Brain microvascular endothelial cell (primary cell): ENCODE measurements around the gene DAPK1.

Source experiments
- DNase-seq: peaks from one replicate; pipeline ENCODE4 v3.0.0-alpha.2; 2020
- H3K27ac ChIP-seq: fragments of 250-450 bp; sonication (Bioruptor Pico); 2 replicates; pipeline ENCODE4 v1.5.1; 2020; ENCODE audit warnings: mild to moderate bottlenecking, moderate library complexity
- H3K27me3 ChIP-seq: fragments of 250-450 bp; sonication (Bioruptor Pico); replicated peaks from 2 replicates; pipeline ENCODE4 v1.5.1; 2020; ENCODE audit warnings: mild to moderate bottlenecking
- H3K36me3 ChIP-seq: fragments of 250-450 bp; sonication (Bioruptor Pico); replicated peaks from 2 replicates; pipeline ENCODE4 v1.5.1; 2020; ENCODE audit warnings: mild to moderate bottlenecking
- H3K4me3 ChIP-seq: 2 replicates; pipeline ENCODE4 v1.5.1; 2011; ENCODE audit warnings: low read depth, mild to moderate bottlenecking, control low read depth, low read length, moderate library complexity
- in situ Hi-C: cut with HindIII; loops from 2 replicates; pipeline ENCODE4 v1.10.0; 2017; ENCODE audit warnings: low sequenced_read_pairs, low pct_ligation_motif_present
- TF ChIP-seq, protein P1 (sequence below): IDR thresholded peaks from 2 replicates; pipeline ENCODE4 v1.5.1; 2011; ENCODE audit warnings: low read depth, mild to moderate bottlenecking, moderate library complexity, low read length, control low read depth, inconsistent platforms; ENCODE audit errors: missing control alignments

DAPK1 gene

DNA sequence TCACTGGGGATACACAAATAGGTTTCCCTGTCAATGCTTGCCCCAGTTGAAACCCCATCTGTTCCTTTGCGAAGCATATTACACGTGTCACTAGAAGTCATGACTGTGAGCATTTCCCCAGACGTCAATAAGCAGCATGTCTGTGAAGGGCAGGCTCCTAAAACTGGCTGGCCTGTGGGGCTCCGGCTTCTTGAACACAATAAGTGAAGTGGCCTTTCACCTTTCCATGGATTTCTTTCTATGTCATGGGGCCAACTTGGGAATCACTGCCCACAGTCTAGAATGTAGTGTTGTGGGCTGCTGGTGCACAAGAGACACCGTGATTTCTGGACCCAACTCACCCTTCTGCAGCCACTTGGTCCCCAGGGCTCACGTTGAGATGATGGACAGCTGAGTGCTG lies 167.8 kb downstream of the DAPK1 start:
- Histone ChIP-seq H3K27me3 (no peaks in the 10 kb centered on the region), H3K4me3 (no peak overlapping the region), H3K27ac (no peak overlapping the region), H3K36me3 (no peaks in the 10 kb centered on the region)
- in situ Hi-C loops = loop anchor here (25.0 kb wide), 1 partner anchor 328 kb away; no protein-coding TSS in a partner anchor
- no peak for DNase-seq
- TF ChIP-seq, protein P1, sequence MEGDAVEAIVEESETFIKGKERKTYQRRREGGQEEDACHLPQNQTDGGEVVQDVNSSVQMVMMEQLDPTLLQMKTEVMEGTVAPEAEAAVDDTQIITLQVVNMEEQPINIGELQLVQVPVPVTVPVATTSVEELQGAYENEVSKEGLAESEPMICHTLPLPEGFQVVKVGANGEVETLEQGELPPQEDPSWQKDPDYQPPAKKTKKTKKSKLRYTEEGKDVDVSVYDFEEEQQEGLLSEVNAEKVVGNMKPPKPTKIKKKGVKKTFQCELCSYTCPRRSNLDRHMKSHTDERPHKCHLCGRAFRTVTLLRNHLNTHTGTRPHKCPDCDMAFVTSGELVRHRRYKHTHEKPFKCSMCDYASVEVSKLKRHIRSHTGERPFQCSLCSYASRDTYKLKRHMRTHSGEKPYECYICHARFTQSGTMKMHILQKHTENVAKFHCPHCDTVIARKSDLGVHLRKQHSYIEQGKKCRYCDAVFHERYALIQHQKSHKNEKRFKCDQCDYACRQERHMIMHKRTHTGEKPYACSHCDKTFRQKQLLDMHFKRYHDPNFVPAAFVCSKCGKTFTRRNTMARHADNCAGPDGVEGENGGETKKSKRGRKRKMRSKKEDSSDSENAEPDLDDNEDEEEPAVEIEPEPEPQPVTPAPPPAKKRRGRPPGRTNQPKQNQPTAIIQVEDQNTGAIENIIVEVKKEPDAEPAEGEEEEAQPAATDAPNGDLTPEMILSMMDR = no peak

DNA sequence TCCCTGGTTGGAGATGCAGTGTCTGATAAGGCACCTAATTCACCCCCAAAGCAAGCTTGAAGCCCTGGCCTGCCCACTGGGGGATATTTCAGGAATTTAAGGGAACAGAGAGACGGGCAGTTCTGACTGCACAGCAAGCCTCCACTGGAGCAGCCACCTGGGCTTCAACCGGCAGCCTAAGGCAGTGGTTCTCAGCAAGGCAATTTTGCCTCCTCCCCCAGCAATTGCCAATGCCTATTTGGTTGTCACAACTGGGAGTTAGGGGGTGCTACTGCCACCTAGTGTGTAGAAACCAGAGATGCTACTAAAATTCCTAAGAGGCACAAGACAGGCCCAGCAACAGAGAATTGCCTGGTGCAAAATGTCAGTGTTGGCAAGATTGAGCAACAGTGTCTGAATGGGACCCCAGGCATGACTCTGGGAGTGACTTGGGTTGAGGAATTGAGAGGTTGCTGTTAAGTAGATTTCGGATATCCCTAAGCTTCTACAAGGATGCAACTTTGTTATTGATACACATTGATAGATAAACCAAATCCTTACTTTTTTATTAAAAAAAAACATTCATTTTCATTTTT lies 169.6 kb downstream of the DAPK1 start:
- TF ChIP-seq, protein P1 = peak; percentile 29
- H3K36me3 ChIP-seq = no peaks in the 10 kb centered on the region
- no peak for DNase-seq
- in situ Hi-C loops = loop anchor here (25.0 kb wide), 1 partner anchor 330 kb away; no protein-coding TSS in a partner anchor
- no peaks in the 10 kb centered on the region for H3K27me3 ChIP-seq
- no peak overlapping the region for H3K27ac ChIP-seq
- H3K4me3 ChIP-seq = no peak overlapping the region

DNA sequence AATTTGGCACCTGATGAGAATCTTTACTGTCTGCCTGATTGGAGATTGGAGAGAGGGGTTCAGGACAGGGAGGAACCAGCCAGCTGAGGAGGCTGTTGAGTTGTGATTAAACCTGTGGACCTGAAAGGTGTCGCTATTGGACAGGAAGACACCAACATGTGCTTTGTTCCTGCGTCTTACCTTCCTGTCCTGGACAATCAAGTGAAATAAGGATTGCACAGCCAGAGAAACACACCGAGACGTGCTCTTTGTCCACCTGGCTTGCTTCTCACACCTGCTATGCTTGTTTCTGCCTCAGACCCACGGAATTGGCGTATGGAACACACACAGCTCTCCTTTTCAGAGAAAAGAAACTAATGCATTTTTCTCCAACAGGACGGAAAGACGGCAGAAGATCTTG lies 170.6 kb downstream of the DAPK1 start:
- TF ChIP-seq, protein P1 = no peak
- no peaks in the 10 kb centered on the region for H3K36me3 ChIP-seq
- no peak overlapping the region for H3K4me3 ChIP-seq
- no peak for DNase-seq
- no peaks in the 10 kb centered on the region for H3K27me3 ChIP-seq
- H3K27ac ChIP-seq = no peak overlapping the region
- in situ Hi-C loops = loop anchor here (25.0 kb wide), 1 partner anchor 331 kb away; no protein-coding TSS in a partner anchor

DNA sequence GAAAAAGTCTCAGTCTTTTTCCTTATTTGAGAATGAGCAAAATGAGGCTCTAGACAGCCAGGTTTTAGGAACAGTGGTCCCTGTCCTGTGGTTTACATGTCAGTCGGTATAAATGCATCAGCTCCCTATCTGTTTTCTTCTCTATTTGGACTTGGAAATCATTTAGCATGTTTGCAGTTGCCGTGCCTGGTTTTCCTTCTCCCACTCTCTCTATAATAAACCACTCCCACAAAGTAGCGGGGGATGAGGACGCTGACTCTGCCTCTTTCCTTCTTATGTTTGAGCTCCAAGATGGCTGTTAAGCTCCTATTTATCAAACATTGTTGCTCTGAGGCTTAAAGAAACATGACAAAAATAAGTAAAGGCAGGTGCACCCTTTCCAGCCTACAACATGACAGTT lies 171.1 kb downstream of the DAPK1 start:
- in situ Hi-C loops = loop anchor here (25.0 kb wide), 1 partner anchor 331 kb away; no protein-coding TSS in a partner anchor
- Histone ChIP-seq H3K27me3 (no peaks in the 10 kb centered on the region), H3K36me3 (no peaks in the 10 kb centered on the region), H3K27ac (no peak overlapping the region), H3K4me3 (no peak overlapping the region)
- TF ChIP-seq, protein P1 = no peak
- no peak for DNase-seq

DNA sequence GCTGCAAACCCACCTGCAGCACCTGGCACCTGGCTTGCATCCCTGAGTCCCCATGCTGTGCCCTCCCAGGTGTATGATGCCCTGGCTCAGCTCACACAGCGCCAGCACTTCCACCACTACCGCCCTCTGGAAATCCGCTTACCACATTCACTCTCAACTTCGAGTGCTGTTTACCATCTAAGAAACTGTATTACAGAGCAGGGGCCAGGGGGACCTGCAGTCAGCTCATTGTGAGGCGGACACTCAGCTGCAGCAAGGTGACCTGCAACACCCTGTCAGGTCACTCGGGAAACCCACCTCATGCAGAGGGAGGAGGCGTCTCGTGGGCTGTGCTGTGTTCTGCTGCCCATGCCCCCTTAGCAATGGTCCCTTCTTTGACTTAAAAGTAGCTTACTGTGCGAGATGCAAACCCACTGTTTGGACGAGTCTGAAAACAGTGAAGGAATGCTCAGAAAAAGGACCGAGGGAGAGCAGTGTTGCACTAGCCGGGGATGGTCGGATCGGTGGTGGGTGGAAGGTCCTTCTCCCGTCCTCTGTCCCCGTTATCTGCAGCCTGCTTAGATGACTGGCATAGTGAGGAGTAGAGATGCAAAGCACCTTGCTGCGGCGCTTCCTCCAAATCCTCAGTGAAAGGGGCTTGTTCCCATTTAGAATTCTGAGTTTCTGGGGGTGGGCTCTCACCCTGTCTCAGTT lies 173.1 kb downstream of the DAPK1 start:
- Histone ChIP-seq H3K4me3 (no peak overlapping the region), H3K27ac (no peak overlapping the region), H3K36me3 (no peaks in the 10 kb centered on the region), H3K27me3 (no peaks in the 10 kb centered on the region)
- DNase-seq = no peak
- TF ChIP-seq, protein P1 = no peak
- in situ Hi-C loops = loop anchor here (25.0 kb wide), 1 partner anchor 333 kb away; no protein-coding TSS in a partner anchor
